Activated CD4-positive, alpha-beta memory T cell treated with anti-CD3 and anti-CD28 coated beads, Interleukin-2, amount 10 ng/mL, durations not matched to agents 7 days and 5 days (primary cell): Measurements from ENCODE around the gene XRCC6. TPM values are rescaled to one million over a fixed set of nuclear protein-coding genes. Genes with fewer than 3 reads are reported as not detected.
"Not testable (repeated sequence)": the region's sequence is repeated elsewhere in the genome, so short reads cannot be mapped to it uniquely, and the experiment has no call there.

Source experiments
- CTCF ChIA-PET: fragments of 350-600 bp; sonication (Branson Sonifier 250); formaldehyde crosslinking; loops from one replicate; lab custom pipeline; 2021; ENCODE audit warnings: antibody characterized with exemption, inconsistent platforms; lab: Charles Lee
- POLR2A ChIA-PET: fragments of 350-600 bp; sonication (Branson Sonifier 250); formaldehyde crosslinking; loops from one replicate; lab custom pipeline; 2021; ENCODE audit warnings: antibody characterized with exemption; lab: Charles Lee
- DNase-seq: peaks from one replicate; pipeline ENCODE4 v3.0.0-alpha.2; 2020
- H3K27ac Mint-ChIP-seq: one replicate; pipeline ENCODE4 v1.8.0; 2021; ENCODE audit warnings: mild to moderate bottlenecking, mixed read lengths
- H3K27me3 Mint-ChIP-seq: one replicate; pipeline ENCODE4 v1.8.0; 2021; ENCODE audit warnings: mixed read lengths
- H3K36me3 Mint-ChIP-seq: one replicate; pipeline ENCODE4 v1.8.0; 2021; ENCODE audit warnings: low read depth, mixed read lengths
- H3K4me1 Mint-ChIP-seq: one replicate; pipeline ENCODE4 v1.8.0; 2021; ENCODE audit warnings: mixed read lengths
- H3K4me3 Mint-ChIP-seq: one replicate; pipeline ENCODE4 v1.8.0; 2021; ENCODE audit warnings: mild to moderate bottlenecking, mixed read lengths
- H3K9me3 Mint-ChIP-seq: one replicate; pipeline ENCODE4 v1.8.0; 2021; ENCODE audit warnings: mixed read lengths
- total RNA-seq, 2 experiments: library from RNA; stranded (reverse); gene quantifications; one replicate each; pipeline ENCODE4 v1.2.3, GENCODE V29; 2021

XRCC6 gene
- total RNA-seq, 2 experiments from 2014 or later, result 244 to 251 TPM

DNA sequence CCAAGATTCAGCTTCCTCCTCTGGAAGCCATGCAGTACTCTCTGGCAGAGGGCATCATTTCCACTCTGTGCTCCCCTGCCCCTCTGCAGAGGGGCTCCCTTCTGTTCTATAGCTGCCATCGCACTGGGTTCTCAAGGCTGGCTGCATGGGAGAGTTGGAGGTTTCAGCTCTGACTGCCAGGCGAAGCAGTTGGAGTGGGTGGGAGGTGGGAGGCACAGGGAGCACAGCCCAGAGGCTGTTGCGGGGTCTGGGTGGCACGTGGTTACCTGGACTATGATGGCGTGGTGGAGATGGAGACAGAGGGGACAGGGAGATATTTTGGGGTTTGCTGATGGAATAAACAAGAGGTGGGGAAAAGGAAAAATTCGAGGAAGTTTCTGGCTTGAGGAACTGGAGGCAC lies 36.2 kb upstream of the XRCC6 start:
- Mint-ChIP-seq H3K9me3 (no peaks in the 10 kb centered on the region), H3K36me3 (peaks cover 30% of the 10 kb centered on the region), H3K4me3 (no peak overlapping the region), H3K4me1 (peaks cover 27% of the 10 kb centered on the region), H3K27me3 (no peaks in the 10 kb centered on the region), H3K27ac (no peak overlapping the region)
- CTCF ChIA-PET, result no interaction called here
- DNase-seq, result no peak
- POLR2A ChIA-PET, result interaction anchor here (1.6 kb wide), 1 partner anchor 298 kb away, joined by 3 read pairs; no protein-coding TSS in a partner anchor

DNA sequence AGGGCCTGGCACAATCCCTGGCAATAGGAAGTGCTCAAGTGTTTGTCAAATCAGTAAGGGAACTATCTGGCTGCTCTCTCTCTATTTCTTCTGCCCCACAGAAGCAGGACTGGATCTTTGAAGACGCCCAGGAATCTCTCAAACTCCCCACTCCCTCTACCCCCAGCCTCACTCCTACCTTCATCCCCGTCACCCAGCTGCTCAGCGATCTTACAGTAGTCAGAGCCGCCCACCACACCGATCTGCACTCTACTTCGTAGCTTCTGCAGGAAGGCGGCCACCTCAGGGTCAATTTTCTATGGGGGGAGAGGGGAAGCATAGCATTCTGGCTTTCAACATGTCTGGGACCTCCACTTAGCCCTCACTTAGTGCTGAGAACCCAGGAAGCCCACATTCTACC lies 35.2 kb upstream of the XRCC6 start:
- ChIA-PET CTCF (no interaction called here), POLR2A (interaction anchor here (1.6 kb wide), 1 partner anchor 299 kb away, joined by 3 read pairs; no protein-coding TSS in a partner anchor)
- H3K4me3 Mint-ChIP-seq, result no peak overlapping the region
- H3K9me3 Mint-ChIP-seq, result no peaks in the 10 kb centered on the region
- peaks cover 24% of the 10 kb centered on the region for H3K4me1 Mint-ChIP-seq
- H3K36me3 Mint-ChIP-seq, result peaks cover 24% of the 10 kb centered on the region
- no peak for DNase-seq
- H3K27ac Mint-ChIP-seq, result no peak overlapping the region
- H3K27me3 Mint-ChIP-seq, result no peaks in the 10 kb centered on the region

GRCh38 chr22:41587347-41587723 lies 33.8 kb upstream of the XRCC6 start:
- H3K27me3 Mint-ChIP-seq, result no peaks in the 10 kb centered on the region
- POLR2A ChIA-PET, result interaction anchor here (7.1 kb wide), 1 partner anchor 33 kb away, joined by 158 read pairs; the partner anchor contains the start of genes DESI1 and XRCC6
- no peak overlapping the region for H3K4me3 Mint-ChIP-seq
- peaks cover 22% of the 10 kb centered on the region for H3K36me3 Mint-ChIP-seq
- H3K4me1 Mint-ChIP-seq, result peaks cover 26% of the 10 kb centered on the region
- peak overlapping the region; percentile 21 for H3K27ac Mint-ChIP-seq
- H3K9me3 Mint-ChIP-seq, result no peaks in the 10 kb centered on the region
- CTCF ChIA-PET, result interaction anchor here (0.7 kb wide), 1 partner anchor 60 kb away, joined by 6 read pairs; no protein-coding TSS in a partner anchor
- no peak for DNase-seq

DNA sequence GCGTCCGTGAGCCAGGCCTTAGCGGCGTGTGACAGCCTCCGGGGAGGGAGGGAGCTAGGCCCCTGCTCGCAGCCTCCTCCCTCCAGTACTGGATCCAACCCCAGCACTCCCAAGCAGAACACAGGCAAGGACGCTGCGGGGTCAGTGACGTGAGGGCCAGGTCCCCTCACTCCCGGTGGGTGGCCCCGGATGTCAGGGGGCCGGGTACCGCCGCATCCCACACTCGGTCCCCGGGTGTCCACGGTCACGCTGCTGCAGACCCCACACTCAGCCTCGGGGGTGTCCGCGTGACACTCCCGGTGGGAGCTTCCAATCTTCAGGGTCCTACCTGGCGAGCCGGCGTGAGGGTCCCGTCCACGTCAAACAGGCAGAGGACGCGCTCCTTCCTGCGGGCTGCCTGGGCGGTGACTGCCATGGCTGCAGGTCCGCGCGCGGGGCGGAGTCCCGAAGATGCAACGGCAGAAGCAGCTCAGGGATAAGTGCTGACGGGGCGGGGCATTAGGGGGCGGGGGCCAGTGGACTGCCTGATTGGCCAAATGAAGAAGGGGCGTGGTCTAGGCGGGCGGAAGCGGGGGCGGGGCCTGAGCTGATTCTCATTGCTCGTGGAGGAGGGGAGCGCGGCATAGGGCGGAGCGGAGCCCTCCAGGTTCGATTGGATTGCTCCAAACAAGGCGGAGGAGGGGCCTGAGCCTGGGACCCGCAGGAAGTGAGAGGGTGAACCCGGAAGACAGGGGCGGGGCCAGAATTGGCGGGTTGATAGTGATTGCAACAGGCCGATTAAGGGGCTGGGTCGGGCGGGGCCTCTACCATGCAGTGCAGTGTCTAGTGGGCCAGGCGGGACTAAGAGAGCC lies 31.5 kb upstream of the XRCC6 start, which contains the start of gene PMM1:
Gene PMM1, minus strand, starts transcription at position 450 of the 851 bp plus-strand sequence. Its CDS starts 35 bp downstream, at position 415.
- peak; percentile 100 for DNase-seq
- H3K4me3 Mint-ChIP-seq, result peak within 1 kb of the TSS; percentile 96
- peak within 1 kb of the TSS; percentile 87 for H3K27ac Mint-ChIP-seq
- H3K36me3 Mint-ChIP-seq, result peaks cover 6% of the 10 kb centered on the region
- peaks cover 26% of the 10 kb centered on the region for H3K4me1 Mint-ChIP-seq
- H3K9me3 Mint-ChIP-seq, result no peaks in the 10 kb centered on the region
- ChIA-PET CTCF (interaction anchor here (0.7 to 2.1 kb wide), 20 partner anchors 9 to 357 kb away, joined by 3 to 15 read pairs (median 4); partner anchors contain the start of genes DESI1, POLR3H, XRCC6 and ZC3H7B), POLR2A (interaction anchor here (0.7 to 7.1 kb wide), 34 partner anchors 8 to 1026 kb away, joined by 3 to 158 read pairs (median 6); partner anchors contain the start of genes ACO2, CCDC134, CENPM and DESI1)
- no peaks in the 10 kb centered on the region for H3K27me3 Mint-ChIP-seq

- ChIA-PET CTCF (interaction anchor here (1.1 to 1.6 kb wide), 2 partner anchors 26 to 73 kb away, joined by 3 to 5 read pairs; no protein-coding TSS in a partner anchor), POLR2A (interaction anchor here (1.7 to 7.1 kb wide), 2 partner anchors 11 to 27 kb away, joined by 9 to 158 read pairs; partner anchors contain the start of genes DESI1 and XRCC6)
- peaks cover 17% of the 10 kb centered on the region for H3K4me1 Mint-ChIP-seq
- H3K27ac Mint-ChIP-seq, H3K4me3 Mint-ChIP-seq, H3K27me3 Mint-ChIP-seq, H3K9me3 Mint-ChIP-seq, DNase-seq, H3K36me3 Mint-ChIP-seq: not testable (repeated sequence)
Measured at GRCh38 chr22:41593336-41593960, 27.6 kb upstream of the XRCC6 start.

- peaks cover 5% of the 10 kb centered on the region for H3K4me1 Mint-ChIP-seq
- H3K4me3 Mint-ChIP-seq, result no peak overlapping the region
- no peaks in the 10 kb centered on the region for H3K27me3 Mint-ChIP-seq
- no peaks in the 10 kb centered on the region for H3K9me3 Mint-ChIP-seq
- peaks cover 5% of the 10 kb centered on the region for H3K36me3 Mint-ChIP-seq
- ChIA-PET CTCF (no interaction called here), POLR2A (no interaction called here)
- no peak for DNase-seq
- H3K27ac Mint-ChIP-seq, result no peak overlapping the region
Measured at GRCh38 chr22:41595703-41596102, 25.4 kb upstream of the XRCC6 start.

DNA sequence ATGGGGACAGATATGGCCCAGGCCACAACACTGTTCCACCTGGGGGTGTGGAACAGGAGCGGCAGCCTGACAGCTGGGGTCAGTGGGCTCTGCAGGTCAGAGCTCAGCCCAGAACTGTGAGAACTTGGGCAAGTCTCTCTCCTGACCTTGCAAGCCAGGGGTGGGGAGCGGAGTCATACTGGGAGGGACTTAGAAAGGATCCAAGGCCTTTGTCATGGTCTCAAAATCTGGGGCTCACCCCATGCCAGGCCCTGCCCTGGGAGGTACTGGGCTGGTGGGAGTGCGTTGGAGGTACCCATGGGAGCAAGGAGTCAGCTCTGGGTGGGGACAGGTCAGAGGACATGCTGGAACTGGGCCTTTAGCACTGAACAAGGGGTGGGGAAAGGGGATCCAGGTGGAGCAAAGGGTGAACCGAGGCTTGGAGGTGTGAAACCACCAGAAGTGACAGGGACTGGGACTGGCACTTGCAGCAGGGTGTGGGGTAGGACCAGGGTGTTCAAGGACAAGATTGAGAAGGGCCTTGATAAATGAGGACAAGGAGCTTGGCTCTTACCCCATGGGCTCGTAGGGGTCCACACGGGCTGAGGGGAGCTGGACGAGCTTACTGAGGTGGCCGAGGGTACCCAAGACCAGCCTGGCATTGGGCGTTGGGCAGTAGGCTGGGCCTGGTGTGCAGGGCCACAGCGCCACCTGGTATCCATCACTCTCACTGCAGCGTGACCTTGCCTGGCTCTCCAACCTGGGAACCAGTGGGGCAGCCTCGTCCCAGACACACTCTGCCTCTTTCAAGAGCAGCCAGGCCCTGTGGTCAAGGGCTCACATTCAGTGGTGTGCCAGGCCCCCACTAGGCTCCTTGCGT lies 24.1 kb upstream of the XRCC6 start:
- ChIA-PET CTCF (interaction anchor here (0.6 to 2.1 kb wide), 6 partner anchors 9 to 193 kb away, joined by 3 to 13 read pairs (median 4); partner anchors contain the start of genes DESI1 and XRCC6), POLR2A (interaction anchor here (2.7 to 3.6 kb wide), 2 partner anchors 7 to 23 kb away, joined by 15 to 30 read pairs; partner anchors contain the start of genes DESI1, PMM1 and XRCC6)
- H3K27me3 Mint-ChIP-seq, result no peaks in the 10 kb centered on the region
- H3K4me1 Mint-ChIP-seq, result peaks cover 5% of the 10 kb centered on the region
- no peak overlapping the region for H3K4me3 Mint-ChIP-seq
- peaks cover 15% of the 10 kb centered on the region for H3K36me3 Mint-ChIP-seq
- peak; percentile 46 for DNase-seq
- H3K9me3 Mint-ChIP-seq, result no peaks in the 10 kb centered on the region
- no peak overlapping the region for H3K27ac Mint-ChIP-seq

GRCh38 chr22:41597635-41597953 lies 23.5 kb upstream of the XRCC6 start:
- Mint-ChIP-seq H3K9me3 (no peaks in the 10 kb centered on the region), H3K27ac (no peak overlapping the region), H3K36me3 (peaks cover 21% of the 10 kb centered on the region), H3K4me3 (no peak overlapping the region), H3K4me1 (peaks cover 9% of the 10 kb centered on the region), H3K27me3 (no peaks in the 10 kb centered on the region)
- CTCF ChIA-PET, result interaction anchor here (0.6 to 2.1 kb wide), 7 partner anchors 9 to 106 kb away, joined by 3 to 13 read pairs (median 4); partner anchors contain the start of genes DESI1 and XRCC6
- no peak for DNase-seq
- POLR2A ChIA-PET, result interaction anchor here (2.7 to 3.6 kb wide), 2 partner anchors 8 to 23 kb away, joined by 15 to 30 read pairs; partner anchors contain the start of genes DESI1, PMM1 and XRCC6

DNA sequence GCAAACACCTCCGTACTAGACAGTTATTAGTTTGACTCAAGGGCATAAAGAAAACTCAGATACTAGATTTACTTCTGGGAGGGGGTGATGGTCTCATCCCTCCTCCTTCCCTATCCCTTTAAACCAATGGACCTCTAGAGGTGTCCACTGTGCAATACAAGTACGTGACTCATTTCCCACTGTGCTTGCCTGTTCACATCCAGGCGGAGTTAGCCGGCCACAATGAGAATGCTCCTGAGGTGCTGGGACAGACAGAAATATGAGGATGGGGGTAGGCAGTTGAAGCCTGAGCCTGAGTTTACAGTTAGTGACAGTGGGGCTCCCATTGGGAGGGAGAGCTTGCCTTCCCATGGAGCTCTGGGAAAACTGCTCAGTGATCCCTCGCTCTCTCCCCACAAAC lies 23.0 kb upstream of the XRCC6 start:
- ChIA-PET POLR2A (interaction anchor here (2.7 to 3.6 kb wide), 2 partner anchors 8 to 22 kb away, joined by 15 to 30 read pairs; partner anchors contain the start of genes DESI1, PMM1 and XRCC6), CTCF (interaction anchor here (1.1 to 2.1 kb wide), 5 partner anchors 8 to 106 kb away, joined by 3 to 13 read pairs (median 4); partner anchors contain the start of gene PMM1)
- no peak for DNase-seq
- no peaks in the 10 kb centered on the region for H3K9me3 Mint-ChIP-seq
- no peaks in the 10 kb centered on the region for H3K27me3 Mint-ChIP-seq
- H3K4me3 Mint-ChIP-seq, result no peak overlapping the region
- H3K4me1 Mint-ChIP-seq, result peaks cover 14% of the 10 kb centered on the region
- no peak overlapping the region for H3K27ac Mint-ChIP-seq
- peaks cover 26% of the 10 kb centered on the region for H3K36me3 Mint-ChIP-seq

GRCh38 chr22:41598891-41599635 lies 22.0 kb upstream of the XRCC6 start:
- POLR2A ChIA-PET, result interaction anchor here (1.9 to 3.6 kb wide), 3 partner anchors 9 to 21 kb away, joined by 6 to 30 read pairs (median 15); partner anchors contain the start of genes DESI1, PMM1 and XRCC6
- no peaks in the 10 kb centered on the region for H3K27me3 Mint-ChIP-seq
- CTCF ChIA-PET, result interaction anchor here (1.1 to 2.1 kb wide), 4 partner anchors 9 to 68 kb away, joined by 4 to 13 read pairs (median 4); partner anchors contain the start of gene PMM1
- peaks cover 34% of the 10 kb centered on the region for H3K36me3 Mint-ChIP-seq
- no peak overlapping the region for H3K4me3 Mint-ChIP-seq
- no peak overlapping the region for H3K27ac Mint-ChIP-seq
- DNase-seq, result no peak
- H3K9me3 Mint-ChIP-seq, result no peaks in the 10 kb centered on the region
- peaks cover 23% of the 10 kb centered on the region for H3K4me1 Mint-ChIP-seq

- peaks cover 4% of the 10 kb centered on the region for H3K27me3 Mint-ChIP-seq
- POLR2A ChIA-PET, result interaction anchor here (1.0 to 1.9 kb wide), 2 partner anchors 11 to 20 kb away, joined by 5 to 6 read pairs; partner anchors contain the start of genes DESI1, PMM1 and XRCC6
- H3K4me1 Mint-ChIP-seq, result peaks cover 39% of the 10 kb centered on the region
- H3K36me3 Mint-ChIP-seq, result peaks cover 53% of the 10 kb centered on the region
- CTCF ChIA-PET, result no interaction called here
- H3K9me3 Mint-ChIP-seq, result no peaks in the 10 kb centered on the region
- H3K4me3 Mint-ChIP-seq, result no peak overlapping the region
- DNase-seq, result no peak
- no peak overlapping the region for H3K27ac Mint-ChIP-seq
Measured at GRCh38 chr22:41600976-41601375, 20.1 kb upstream of the XRCC6 start.
